SU-DHL-6 (cell line): Measurements from ENCODE around the gene FAM98B.

Experiments
- H2AFZ ChIP-seq: fragments of 200-600 bp; sonication (generic); 2 replicates; pipeline ENCODE4 v1.6.1; 2014; ENCODE audit warnings: low read depth, mild to moderate bottlenecking, moderate library complexity, mixed read lengths, antibody characterized with exemption, low read length; ENCODE audit not compliant: severe bottlenecking
- H3F3A ChIP-seq: fragments of 200-600 bp; shearing (Covaris generic); 2 replicates; pipeline ENCODE4 v1.6.0; 2016; ENCODE audit warnings: antibody characterized with exemption, mild to moderate bottlenecking; ENCODE audit not compliant: insufficient read depth
- H3K27ac ChIP-seq: fragments of 200-600 bp; sonication (generic); 2 replicates; pipeline ENCODE4 v1.5.1; 2016; ENCODE audit warnings: low read depth, mild to moderate bottlenecking, low read length, moderate library complexity, mixed read lengths
- H3K27me3 ChIP-seq: fragments of 200-600 bp; sonication (generic), shearing (Covaris generic); 2 replicates; pipeline ENCODE4 v1.6.0; 2014; ENCODE audit warnings: mild to moderate bottlenecking, low read length
- H3K36me3 ChIP-seq: fragments of 200-600 bp; sonication (generic); 2 replicates; pipeline ENCODE4 v1.6.1; 2014; ENCODE audit warnings: mild to moderate bottlenecking, low read length, mixed read lengths
- H3K4me2 ChIP-seq: fragments of 300-600, 200-600 bp; shearing (Covaris generic), sonication (generic); 2 replicates; pipeline ENCODE4 v1.6.0; 2014; ENCODE audit warnings: low read length, low read depth, mild to moderate bottlenecking; ENCODE audit not compliant: poor library complexity, severe bottlenecking
- H3K4me3 ChIP-seq: fragments of 200-600 bp; sonication (generic); 2 replicates; pipeline ENCODE4 v1.5.1; 2014; ENCODE audit warnings: antibody characterized with exemption, low read length, mild to moderate bottlenecking, mixed read lengths; ENCODE audit not compliant: insufficient read depth, poor library complexity, severe bottlenecking
- H3K79me2 ChIP-seq: fragments of 200-600 bp; sonication (generic); 2 replicates; pipeline ENCODE4 v1.6.1; 2014; ENCODE audit warnings: mild to moderate bottlenecking, low read length, moderate library complexity; ENCODE audit not compliant: insufficient read depth
- H3K9ac ChIP-seq: fragments of 200-600 bp; sonication (generic); 2 replicates; pipeline ENCODE4 v1.7.0; 2014; ENCODE audit warnings: mild to moderate bottlenecking, low read length
- H3K9me2 ChIP-seq: fragments of 200-600 bp; sonication (generic); replicated peaks from 2 replicates; pipeline ENCODE4 v1.6.1; 2014; ENCODE audit warnings: low read length; ENCODE audit not compliant: insufficient read depth
- H3K9me3 ChIP-seq: fragments of 200-600 bp; sonication (generic); 2 replicates; pipeline ENCODE4 v1.6.1; 2014; ENCODE audit warnings: low read length, mixed read lengths; ENCODE audit not compliant: insufficient read depth
- H4K20me1 ChIP-seq: fragments of 200-600 bp; sonication (generic); 2 replicates; pipeline ENCODE4 v1.6.1; 2014; ENCODE audit warnings: low read depth, mild to moderate bottlenecking, antibody characterized with exemption, low read length, moderate library complexity, mixed read lengths
- EZH2phosphoT487 ChIP-seq: fragments of 200-600 bp; sonication (generic), shearing (Covaris generic); conservative IDR thresholded peaks from 2 replicates; pipeline ENCODE4 v1.6.1; 2018; ENCODE audit warnings: mild to moderate bottlenecking, antibody characterized with exemption, low read length, moderate library complexity, mixed read lengths
- TF ChIP-seq, protein P1 (sequence below): fragments of 200-600 bp; sonication (generic); IDR thresholded peaks from one replicate; pipeline ENCODE4 v1.5.1; 2017; ENCODE audit warnings: antibody characterized with exemption, mild to moderate bottlenecking, low read length, moderate library complexity; ENCODE audit not compliant: insufficient read depth, poor library complexity, severe bottlenecking

FAM98B gene

GRCh38 chr15:38477637-38478036, 23.7 kb downstream of the FAM98B start:
- no peaks in the 10 kb centered on the region for H3K9me2 ChIP-seq
- H3K9me3 ChIP-seq: no peaks in the 10 kb centered on the region
- H3K4me2 ChIP-seq: no peak overlapping the region
- H3K4me3 ChIP-seq: no peak overlapping the region
- H2AFZ ChIP-seq: no peak overlapping the region
- H3K27ac ChIP-seq: no peak overlapping the region
- H3K27me3 ChIP-seq: no peaks in the 10 kb centered on the region
- H3K9ac ChIP-seq: no peak overlapping the region
- H3F3A ChIP-seq: peaks cover 2% of the 10 kb centered on the region; the same call in 1 of the 2 replicates
- no peaks in the 10 kb centered on the region for H4K20me1 ChIP-seq
- no peak for TF ChIP-seq EZH2phosphoT487
- TF ChIP-seq, protein P1, sequence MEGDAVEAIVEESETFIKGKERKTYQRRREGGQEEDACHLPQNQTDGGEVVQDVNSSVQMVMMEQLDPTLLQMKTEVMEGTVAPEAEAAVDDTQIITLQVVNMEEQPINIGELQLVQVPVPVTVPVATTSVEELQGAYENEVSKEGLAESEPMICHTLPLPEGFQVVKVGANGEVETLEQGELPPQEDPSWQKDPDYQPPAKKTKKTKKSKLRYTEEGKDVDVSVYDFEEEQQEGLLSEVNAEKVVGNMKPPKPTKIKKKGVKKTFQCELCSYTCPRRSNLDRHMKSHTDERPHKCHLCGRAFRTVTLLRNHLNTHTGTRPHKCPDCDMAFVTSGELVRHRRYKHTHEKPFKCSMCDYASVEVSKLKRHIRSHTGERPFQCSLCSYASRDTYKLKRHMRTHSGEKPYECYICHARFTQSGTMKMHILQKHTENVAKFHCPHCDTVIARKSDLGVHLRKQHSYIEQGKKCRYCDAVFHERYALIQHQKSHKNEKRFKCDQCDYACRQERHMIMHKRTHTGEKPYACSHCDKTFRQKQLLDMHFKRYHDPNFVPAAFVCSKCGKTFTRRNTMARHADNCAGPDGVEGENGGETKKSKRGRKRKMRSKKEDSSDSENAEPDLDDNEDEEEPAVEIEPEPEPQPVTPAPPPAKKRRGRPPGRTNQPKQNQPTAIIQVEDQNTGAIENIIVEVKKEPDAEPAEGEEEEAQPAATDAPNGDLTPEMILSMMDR: no peak
- H3K79me2 ChIP-seq: no peaks in the 10 kb centered on the region
- peaks cover 22% of the 10 kb centered on the region for H3K36me3 ChIP-seq

DNA sequence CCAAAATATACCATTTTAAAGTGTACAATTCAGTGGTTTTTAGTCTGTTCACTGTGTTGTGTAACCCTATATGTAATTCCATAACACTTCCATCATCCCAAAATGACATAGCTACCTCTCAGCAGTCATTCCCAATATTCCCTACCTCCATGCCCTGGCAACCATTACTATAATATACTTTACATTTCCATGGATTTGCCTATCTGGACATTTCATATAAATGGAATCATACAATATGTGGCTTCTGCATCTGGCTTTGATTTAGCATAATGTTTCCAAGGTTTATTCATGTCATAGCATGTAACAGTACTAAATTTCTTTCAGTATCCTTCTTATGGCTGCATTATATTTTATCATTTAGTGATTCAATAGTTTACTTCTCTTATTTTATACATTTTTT, 25.3 kb downstream of the FAM98B start:
- no peaks in the 10 kb centered on the region for H3K79me2 ChIP-seq
- no peak overlapping the region for H3K9ac ChIP-seq
- H2AFZ ChIP-seq: no peak overlapping the region
- TF ChIP-seq, protein P1: no peak
- no peak for TF ChIP-seq EZH2phosphoT487
- no peaks in the 10 kb centered on the region for H3K9me3 ChIP-seq
- no peak overlapping the region for H3K4me2 ChIP-seq
- no peak overlapping the region for H3K4me3 ChIP-seq
- H3K27me3 ChIP-seq: no peaks in the 10 kb centered on the region
- H4K20me1 ChIP-seq: no peaks in the 10 kb centered on the region
- no peak overlapping the region for H3K27ac ChIP-seq
- H3K36me3 ChIP-seq: peaks cover 21% of the 10 kb centered on the region
- no peaks in the 10 kb centered on the region for H3F3A ChIP-seq
- H3K9me2 ChIP-seq: no peaks in the 10 kb centered on the region

GRCh38 chr15:38479756-38480155, 25.8 kb downstream of the FAM98B start:
- H3K36me3 ChIP-seq: peaks cover 18% of the 10 kb centered on the region; the same call in 1 of the 2 replicates
- H3K27me3 ChIP-seq: no peaks in the 10 kb centered on the region
- H2AFZ ChIP-seq: no peak overlapping the region
- no peak overlapping the region for H3K9ac ChIP-seq
- no peaks in the 10 kb centered on the region for H3K9me3 ChIP-seq
- no peaks in the 10 kb centered on the region for H4K20me1 ChIP-seq
- no peak for TF ChIP-seq EZH2phosphoT487
- TF ChIP-seq, protein P1: no peak
- H3F3A ChIP-seq: no peaks in the 10 kb centered on the region
- no peaks in the 10 kb centered on the region for H3K79me2 ChIP-seq
- H3K4me2 ChIP-seq: no peak overlapping the region
- H3K9me2 ChIP-seq: no peaks in the 10 kb centered on the region
- H3K27ac ChIP-seq: no peak overlapping the region
- H3K4me3 ChIP-seq: no peak overlapping the region
